ENCODE data around the gene OAT. TPM values are rescaled to one million over a fixed set of nuclear protein-coding genes. Genes with fewer than 3 reads are reported as not detected.

OAT gene
- total RNA-seq, 1 experiment from 2014 or later: 67.9 TPM

GRCh38 chr10:124370426-124370825 lies 48.3 kb downstream of the OAT start:
- no peaks in the 10 kb centered on the region for H3K9me3 ChIP-seq (ENCODE audit: control insufficient read depth, low read depth, low read length)
- Mint-ChIP-seq H3K27ac (no peak overlapping the region; a peak in 1 of 7 replicates), H3K9me3 (no peaks in the 10 kb centered on the region; a peak in 2 of 5 replicates), H3K27me3 (ENCODE audit: low read depth) (peaks cover 31% of the 10 kb centered on the region), H3K4me3 (no peak overlapping the region), H3K36me3 (ENCODE audit: insufficient read depth in 1 of 3, low read depth in 3 of 3) (no peaks in the 10 kb centered on the region; a peak in 1 of 7 replicates), H3K4me1 (peaks cover 14 to 21% of the 10 kb centered on the region in 2 experiments)
- H3K14ac ChIP-seq (ENCODE audit: insufficient read depth, low read length): no peak overlapping the region
- H3K9ac ChIP-seq (ENCODE audit: extremely low read depth, insufficient read length, low read length): no peak overlapping the region
- H4K8ac ChIP-seq (replicated peaks; ENCODE audit: insufficient read length, low read depth, low read length): no peak overlapping the region
- no peak for DNase-seq
- H3K4me1 ChIP-seq (ENCODE audit: insufficient read depth, low read length): no peaks in the 10 kb centered on the region; the same call in 1 of the 2 replicates
- no peak overlapping the region for H3T11ph ChIP-seq (ENCODE audit: low read length)
- H3K4me2 ChIP-seq (ENCODE audit: insufficient read depth, insufficient read length, low read length): no peak overlapping the region
- H3K23ac ChIP-seq (ENCODE audit: insufficient read length, low read depth, low read length): no peak overlapping the region
- H3K79me1 ChIP-seq (ENCODE audit: insufficient read depth, low read depth, low read length, poor library complexity, severe bottlenecking): no peaks in the 10 kb centered on the region
- H4K5ac ChIP-seq (ENCODE audit: insufficient read length, low read depth, low read length): no peak overlapping the region
- H3K56ac ChIP-seq (ENCODE audit: insufficient read length, low read depth, low read length): no peak overlapping the region
- H2AK5ac ChIP-seq (ENCODE audit: insufficient read length, low read length): no peak overlapping the region
- H3K79me2 ChIP-seq (ENCODE audit: insufficient read depth, low read length): no peaks in the 10 kb centered on the region
- H3K18ac ChIP-seq (ENCODE audit: insufficient read length, low read depth, low read length): no peak overlapping the region
- H4K91ac ChIP-seq (ENCODE audit: insufficient read length, low read depth, low read length): no peak overlapping the region
- no peak for TF ChIP-seq CTCF (conservative IDR thresholded peaks at IDR 0.05)
- no peaks in the 10 kb centered on the region for H3K23me2 ChIP-seq (ENCODE audit: insufficient read length, low read depth, low read length, poor library complexity, severe bottlenecking)
- no peak overlapping the region for H2BK12ac ChIP-seq (ENCODE audit: insufficient read length, low read depth, low read length)
- no peaks in the 10 kb centered on the region for H4K20me1 ChIP-seq (ENCODE audit: control insufficient read depth, insufficient read depth, insufficient read length)
- H2BK120ac ChIP-seq (ENCODE audit: low read depth, low read length, poor library complexity, severe bottlenecking): no peak overlapping the region
- WGBS (ENCODE audit: extremely low coverage, insufficient read length, low lambda C conversion rate): no CpG with 5 or more reads among the region's 7 CpGs
- no peak overlapping the region for H3K27ac ChIP-seq (ENCODE audit: insufficient read length, low read depth, low read length)
- H2BK20ac ChIP-seq (ENCODE audit: low read depth, low read length, poor library complexity, severe bottlenecking): no peak overlapping the region
- H2AFZ ChIP-seq (ENCODE audit: low read length): no peak overlapping the region
- H2BK15ac ChIP-seq (ENCODE audit: low read depth, low read length): no peak overlapping the region
- no peak overlapping the region for H2BK5ac ChIP-seq (ENCODE audit: insufficient read length, low read length)
- H3K27me3 ChIP-seq (ENCODE audit: insufficient read depth, low read length): no peaks in the 10 kb centered on the region
- no peak overlapping the region for H3K4ac ChIP-seq (ENCODE audit: low read depth, low read length)
